ENCODE data around the gene USP12. TPM values are rescaled to one million over a fixed set of nuclear protein-coding genes. Genes with fewer than 3 reads are reported as not detected.

Gene USP12
- total RNA-seq, 4 donors from 2014 or later = 26.2 to 39.0 (median 28.9) TPM

- no peak for TF ChIP-seq CTCF (IDR thresholded peaks at IDR 0.05; ENCODE audit: low read depth)
Measured at GRCh38 chr13:27080018-27080948, 91.3 kb downstream of the USP12 start.

GRCh38 chr13:27079421-27079958 is 92.1 kb downstream of the USP12 start:
- no peak for TF ChIP-seq CTCF (IDR thresholded peaks at IDR 0.05; ENCODE audit: low read depth)

GRCh38 chr13:27077451-27077850 is 94.2 kb downstream of the USP12 start:
- TF ChIP-seq CTCF (IDR thresholded peaks at IDR 0.05; ENCODE audit: low read depth) = no peak

- no peak for TF ChIP-seq CTCF (IDR thresholded peaks at IDR 0.05; ENCODE audit: low read depth)
Measured at GRCh38 chr13:27076421-27076820, 95.2 kb downstream of the USP12 start.

GRCh38 chr13:27073186-27073585 is 98.4 kb downstream of the USP12 start:
- no peak for TF ChIP-seq CTCF (IDR thresholded peaks at IDR 0.05; ENCODE audit: low read depth)

- TF ChIP-seq CTCF (IDR thresholded peaks at IDR 0.05; ENCODE audit: low read depth) = no peak
Measured at GRCh38 chr13:27065582-27065981, 106.0 kb downstream of the USP12 start.

- no peak for TF ChIP-seq CTCF (IDR thresholded peaks at IDR 0.05; ENCODE audit: low read depth)
Measured at GRCh38 chr13:27064252-27064995, 107.2 kb downstream of the USP12 start.
